Measurements from ENCODE around the gene BTRC.

DNA sequence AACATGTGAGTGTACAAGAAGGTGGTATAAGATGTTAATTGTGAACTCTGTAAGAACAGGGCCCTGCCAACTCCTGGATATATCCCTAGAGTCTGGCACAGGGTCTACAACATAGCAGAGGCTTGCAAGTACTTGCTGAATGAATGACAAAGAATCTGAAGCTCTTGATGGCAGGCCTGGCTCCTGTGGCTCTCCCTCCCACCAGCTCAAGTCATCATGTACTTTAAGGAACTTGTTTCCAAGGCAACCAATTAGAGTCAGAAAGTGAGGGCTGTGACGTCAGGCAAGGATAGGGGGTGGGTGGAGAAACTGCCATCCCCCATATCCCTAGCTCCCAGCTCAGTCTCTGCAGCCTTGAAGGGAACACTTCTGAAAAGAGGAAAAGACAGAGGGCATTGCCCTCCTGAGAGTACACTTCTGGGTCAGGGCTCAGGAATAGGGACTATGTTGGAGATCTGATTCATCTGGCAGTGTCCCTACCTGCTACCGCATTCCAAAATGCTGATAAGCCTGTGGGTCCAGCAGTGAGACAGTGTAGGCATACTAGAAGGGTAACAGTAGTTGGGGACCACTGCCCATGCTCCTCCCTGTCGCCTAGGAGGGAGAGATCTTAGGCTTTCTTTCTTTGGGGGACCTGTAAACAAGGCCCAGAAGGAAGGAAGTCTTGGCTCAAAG, 34.6 kb upstream of the BTRC start:
- TF ChIP-seq ZNF70 (CRISPR knock-in tag; IDR thresholded peaks at IDR 0.05) = no peak
- TF ChIP-seq RARB (CRISPR knock-in tag; IDR thresholded peaks at IDR 0.05) = no peak
- TF ChIP-seq, protein P1, sequence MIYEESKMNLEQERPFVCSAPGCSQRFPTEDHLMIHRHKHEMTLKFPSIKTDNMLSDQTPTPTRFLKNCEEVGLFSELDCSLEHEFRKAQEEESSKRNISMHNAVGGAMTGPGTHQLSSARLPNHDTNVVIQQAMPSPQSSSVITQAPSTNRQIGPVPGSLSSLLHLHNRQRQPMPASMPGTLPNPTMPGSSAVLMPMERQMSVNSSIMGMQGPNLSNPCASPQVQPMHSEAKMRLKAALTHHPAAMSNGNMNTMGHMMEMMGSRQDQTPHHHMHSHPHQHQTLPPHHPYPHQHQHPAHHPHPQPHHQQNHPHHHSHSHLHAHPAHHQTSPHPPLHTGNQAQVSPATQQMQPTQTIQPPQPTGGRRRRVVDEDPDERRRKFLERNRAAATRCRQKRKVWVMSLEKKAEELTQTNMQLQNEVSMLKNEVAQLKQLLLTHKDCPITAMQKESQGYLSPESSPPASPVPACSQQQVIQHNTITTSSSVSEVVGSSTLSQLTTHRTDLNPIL (CRISPR knock-in tag; IDR thresholded peaks at IDR 0.05; ENCODE audit: low read depth) = no peak
- no peak for TF ChIP-seq ZFP30 (CRISPR knock-in tag; IDR thresholded peaks at IDR 0.05)
- TF ChIP-seq TCF4 (CRISPR knock-in tag; IDR thresholded peaks at IDR 0.05; ENCODE audit: borderline replicate concordance) = no peak
- no peak for TF ChIP-seq TOX (CRISPR knock-in tag; IDR thresholded peaks at IDR 0.05; ENCODE audit: borderline replicate concordance)
- TF ChIP-seq, protein P2, sequence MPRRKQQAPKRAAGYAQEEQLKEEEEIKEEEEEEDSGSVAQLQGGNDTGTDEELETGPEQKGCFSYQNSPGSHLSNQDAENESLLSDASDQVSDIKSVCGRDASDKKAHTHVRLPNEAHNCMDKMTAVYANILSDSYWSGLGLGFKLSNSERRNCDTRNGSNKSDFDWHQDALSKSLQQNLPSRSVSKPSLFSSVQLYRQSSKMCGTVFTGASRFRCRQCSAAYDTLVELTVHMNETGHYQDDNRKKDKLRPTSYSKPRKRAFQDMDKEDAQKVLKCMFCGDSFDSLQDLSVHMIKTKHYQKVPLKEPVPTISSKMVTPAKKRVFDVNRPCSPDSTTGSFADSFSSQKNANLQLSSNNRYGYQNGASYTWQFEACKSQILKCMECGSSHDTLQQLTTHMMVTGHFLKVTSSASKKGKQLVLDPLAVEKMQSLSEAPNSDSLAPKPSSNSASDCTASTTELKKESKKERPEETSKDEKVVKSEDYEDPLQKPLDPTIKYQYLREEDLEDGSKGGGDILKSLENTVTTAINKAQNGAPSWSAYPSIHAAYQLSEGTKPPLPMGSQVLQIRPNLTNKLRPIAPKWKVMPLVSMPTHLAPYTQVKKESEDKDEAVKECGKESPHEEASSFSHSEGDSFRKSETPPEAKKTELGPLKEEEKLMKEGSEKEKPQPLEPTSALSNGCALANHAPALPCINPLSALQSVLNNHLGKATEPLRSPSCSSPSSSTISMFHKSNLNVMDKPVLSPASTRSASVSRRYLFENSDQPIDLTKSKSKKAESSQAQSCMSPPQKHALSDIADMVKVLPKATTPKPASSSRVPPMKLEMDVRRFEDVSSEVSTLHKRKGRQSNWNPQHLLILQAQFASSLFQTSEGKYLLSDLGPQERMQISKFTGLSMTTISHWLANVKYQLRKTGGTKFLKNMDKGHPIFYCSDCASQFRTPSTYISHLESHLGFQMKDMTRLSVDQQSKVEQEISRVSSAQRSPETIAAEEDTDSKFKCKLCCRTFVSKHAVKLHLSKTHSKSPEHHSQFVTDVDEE (CRISPR knock-in tag; IDR thresholded peaks at IDR 0.05) = no peak
- TF ChIP-seq ZNF565 (CRISPR knock-in tag; conservative IDR thresholded peaks at IDR 0.05; ENCODE audit: low read depth) = no peak
- TF ChIP-seq ISL1 (CRISPR knock-in tag; IDR thresholded peaks at IDR 0.05) = no peak
- no peak for TF ChIP-seq ZFP3 (CRISPR knock-in tag; IDR thresholded peaks at IDR 0.05)
- no peak for TF ChIP-seq BACH2 (CRISPR knock-in tag; IDR thresholded peaks at IDR 0.05; ENCODE audit: borderline replicate concordance)
- no peak for TF ChIP-seq ARNTL (CRISPR knock-in tag; IDR thresholded peaks at IDR 0.05; ENCODE audit: borderline replicate concordance, low read depth)
- no peak for TF ChIP-seq ZC3H10 (CRISPR knock-in tag; IDR thresholded peaks at IDR 0.05)
- TF ChIP-seq PPARA (CRISPR knock-in tag; IDR thresholded peaks at IDR 0.05; ENCODE audit: borderline replicate concordance) = no peak
